Left ventricle myocardium inferior (tissue), 1 donor: ENCODE results near the gene TSLP. TPM values are rescaled to one million over a fixed set of nuclear protein-coding genes. Genes with fewer than 3 reads are reported as not detected.

Experiments used
- DNase-seq: peaks from one replicate; pipeline ENCODE4 v3.0.0-alpha.2; 2020
- H3K27ac ChIP-seq: fragments of 200-600 bp; replicated peaks from 2 replicates; pipeline ENCODE4 v1.8.0; 2021
- H3K27me3 ChIP-seq: fragments of 200-600 bp; 2 replicates; pipeline ENCODE4 v1.8.0; 2021; ENCODE audit warnings: low read depth
- H3K36me3 ChIP-seq: fragments of 200-600 bp; 2 replicates; pipeline ENCODE4 v1.8.0; 2021
- H3K4me1 ChIP-seq: fragments of 200-600 bp; 2 replicates; pipeline ENCODE4 v1.8.0; 2021
- H3K4me3 ChIP-seq: fragments of 200-600 bp; 2 replicates; pipeline ENCODE4 v1.8.0; 2021; ENCODE audit warnings: mild to moderate bottlenecking, moderate library complexity
- H3K9me3 ChIP-seq: fragments of 200-600 bp; replicated peaks from 2 replicates; pipeline ENCODE4 v1.8.0; 2021
- CTCF ChIP-seq: fragments of 200-600 bp; IDR thresholded peaks from 2 replicates; pipeline ENCODE4 v1.8.0; 2021; ENCODE audit warnings: antibody characterized with exemption, mild to moderate bottlenecking, borderline replicate concordance
- intact Hi-C: fragments of 100-400 bp; cut with micrococcal nuclease; formaldehyde crosslinking; loops from one replicate; pipeline ENCODE4 v1.11.0; 2022
- total RNA-seq: library from RNA; stranded (reverse); fragmentation: NEBNext Ultra II Directional; extraction: Animal tissue kit (Norgen Biotek cat#: 25700); gene quantifications from one replicate; pipeline ENCODE4 v1.2.1, GENCODE V29; 2021
- donor health status: DM: no; HTN: yes; CAD: no; lungs with severe emphysema.

The TSLP gene
- total RNA-seq, 1 donor from 2014 or later: 5.3 TPM

DNA sequence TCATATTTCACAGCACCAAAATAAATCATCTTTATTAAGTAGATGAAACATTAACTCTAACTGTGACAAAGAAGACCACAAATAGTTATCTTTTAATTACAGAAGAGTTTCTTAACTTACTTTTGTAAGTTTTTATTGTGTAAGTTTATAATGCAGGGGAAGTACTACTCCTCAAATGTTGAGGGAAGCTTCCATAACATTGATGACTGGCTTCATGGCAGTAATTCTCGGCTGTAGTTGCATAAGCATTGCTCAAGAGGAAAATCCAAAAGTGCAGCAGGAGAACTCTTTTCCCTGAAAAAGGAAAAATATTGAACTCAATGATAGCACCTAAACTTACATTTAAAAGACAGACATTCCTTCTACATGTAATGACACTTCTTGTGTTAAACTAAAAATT lies 4.6 kb downstream of the TSLP start:
- Histone ChIP-seq H3K4me3 (no peak overlapping the region), H3K36me3 (no peaks in the 10 kb centered on the region), H3K27ac (no peak overlapping the region), H3K9me3 (no peaks in the 10 kb centered on the region), H3K27me3 (peaks cover 9% of the 10 kb centered on the region), H3K4me1 (peaks cover 31% of the 10 kb centered on the region)
- DNase-seq: no peak
- intact Hi-C loops: no loop called here
- TF ChIP-seq CTCF: no peak

DNA sequence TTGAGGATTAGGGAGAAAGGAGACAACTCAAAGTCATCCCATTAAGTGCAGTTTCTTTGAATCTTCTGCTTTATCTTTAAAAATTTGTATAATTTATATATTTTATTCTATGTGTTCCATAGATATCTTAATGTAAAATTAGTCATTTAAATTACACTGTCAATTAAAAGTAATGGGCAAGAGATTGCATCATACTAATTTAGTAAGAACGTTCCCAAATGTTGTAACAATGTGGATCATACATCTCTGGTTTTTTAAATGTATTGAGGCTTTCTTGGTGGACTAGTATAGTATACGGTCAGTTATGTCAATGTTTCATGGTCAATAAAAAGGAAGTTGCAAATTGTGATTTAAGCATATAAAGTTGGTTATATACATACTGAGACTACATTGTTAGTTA lies 6.2 kb downstream of the TSLP start:
- no peak for TF ChIP-seq CTCF
- no peaks in the 10 kb centered on the region for H3K36me3 ChIP-seq
- H3K9me3 ChIP-seq: no peaks in the 10 kb centered on the region
- no peak overlapping the region for H3K27ac ChIP-seq
- peaks cover 9% of the 10 kb centered on the region for H3K27me3 ChIP-seq
- DNase-seq: no peak
- no peak overlapping the region for H3K4me3 ChIP-seq
- peaks cover 27% of the 10 kb centered on the region for H3K4me1 ChIP-seq
- intact Hi-C loops: no loop called here

DNA sequence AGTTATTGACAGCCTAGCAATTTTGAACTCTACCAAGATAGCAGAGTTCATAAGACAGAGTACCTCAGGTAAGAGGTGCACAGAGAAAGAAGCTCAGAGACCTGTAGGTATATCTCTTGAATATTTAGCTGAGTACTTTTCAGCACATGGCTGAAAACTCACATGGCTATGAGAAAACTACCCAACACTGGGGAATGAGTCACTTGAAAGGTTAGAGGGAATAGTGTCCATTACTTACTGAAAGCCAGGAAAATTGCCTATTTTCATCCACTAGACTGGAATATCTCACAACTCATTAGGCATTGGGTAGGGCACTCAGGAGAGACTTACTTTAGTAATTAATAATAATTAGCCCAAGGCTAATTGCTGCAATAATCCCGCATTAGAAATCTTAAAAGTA lies 8.3 kb downstream of the TSLP start:
- intact Hi-C loops: no loop called here
- TF ChIP-seq CTCF: no peak
- no peak overlapping the region for H3K27ac ChIP-seq

DNA sequence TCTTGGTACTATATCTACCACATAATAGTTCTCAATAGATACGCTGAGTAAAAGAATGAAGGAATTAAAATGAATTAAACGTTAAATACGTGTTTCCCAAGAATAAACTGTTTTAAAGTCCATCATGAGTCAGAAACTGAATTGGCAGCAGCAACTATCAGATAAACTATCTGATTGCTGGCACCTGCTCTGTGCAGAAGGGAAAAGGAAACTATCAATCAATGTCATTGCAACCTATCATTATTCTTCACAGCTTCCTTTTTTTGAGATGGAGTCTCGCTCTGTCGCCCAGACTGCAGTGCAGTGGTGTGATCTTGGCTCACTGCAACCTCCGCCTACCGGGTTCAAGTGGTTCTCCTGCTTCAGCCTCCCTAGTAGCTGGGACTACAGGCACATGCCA lies 11.8 kb downstream of the TSLP start:
- Histone ChIP-seq H3K9me3 (no peaks in the 10 kb centered on the region), H3K4me3 (no peak overlapping the region), H3K36me3 (no peaks in the 10 kb centered on the region), H3K27ac (no peak overlapping the region), H3K4me1 (no peaks in the 10 kb centered on the region), H3K27me3 (peaks cover 6% of the 10 kb centered on the region)
- no peak for TF ChIP-seq CTCF
- no peak for DNase-seq
- intact Hi-C loops: no loop called here

More for the DNA sequence above, 8.3 kb downstream of the TSLP start:
- Histone ChIP-seq H3K36me3 (no peaks in the 10 kb centered on the region), H3K27me3 (peaks cover 6% of the 10 kb centered on the region), H3K4me1 (peaks cover 7% of the 10 kb centered on the region), H3K9me3 (no peaks in the 10 kb centered on the region), H3K4me3 (no peak overlapping the region)
- no peak for DNase-seq

DNA sequence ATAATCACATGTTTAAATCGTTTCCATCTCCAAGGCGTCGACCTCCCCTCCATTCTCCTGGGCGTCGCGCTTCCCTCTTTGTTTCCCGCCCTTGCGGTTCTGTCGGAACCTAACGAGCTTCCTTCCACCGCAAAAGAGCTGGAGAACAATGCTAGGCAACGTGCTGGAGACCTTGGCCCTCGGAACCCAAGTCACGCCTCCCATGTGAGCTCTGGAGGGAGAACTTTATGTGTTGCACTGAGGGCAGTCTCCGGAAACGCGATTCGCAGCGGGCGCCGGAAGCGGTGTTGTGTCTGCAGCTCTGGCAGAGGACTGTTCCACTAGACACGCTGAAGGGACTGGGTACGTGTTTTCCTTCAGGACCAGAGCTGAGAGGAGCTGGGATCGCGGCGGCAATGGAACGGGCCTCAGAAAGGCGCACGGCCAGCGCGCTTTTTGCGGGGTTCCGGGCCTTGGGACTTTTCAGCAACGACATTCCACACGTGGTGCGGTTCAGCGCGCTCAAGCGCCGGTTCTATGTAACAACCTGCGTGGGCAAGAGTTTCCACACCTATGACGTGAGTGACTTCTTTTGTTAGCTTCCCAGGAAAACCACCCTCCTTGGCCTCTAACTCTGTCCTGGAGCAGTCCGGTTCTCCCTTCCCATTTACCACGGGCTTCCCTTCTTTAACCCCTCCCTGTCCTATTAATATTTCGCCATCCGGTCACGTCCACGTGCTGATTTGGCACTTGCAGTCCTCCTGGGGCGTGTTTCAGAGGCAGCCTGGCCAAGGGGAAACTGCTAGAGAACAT lies 20.7 kb downstream of the TSLP start, which contains the start of gene WDR36:
WDR36 (plus strand) TSS at position 287 of the 792 bp plus-strand sequence; CDS start at position 396, 109 bp downstream.
- intact Hi-C loops: no loop called here
- H3K27me3 ChIP-seq: no peaks in the 10 kb centered on the region
- peak within 1 kb of the TSS; percentile 80 for H3K4me3 ChIP-seq
- no peaks in the 10 kb centered on the region for H3K9me3 ChIP-seq
- TF ChIP-seq CTCF: no peak
- H3K4me1 ChIP-seq: peaks cover 30% of the 10 kb centered on the region
- DNase-seq: peak; percentile 87
- peak within 1 kb of the TSS; percentile 89 for H3K27ac ChIP-seq
- peaks cover 24% of the 10 kb centered on the region for H3K36me3 ChIP-seq
